ENCODE results near the gene SPANXN4. TPM values are rescaled to one million over a fixed set of nuclear protein-coding genes. Genes with fewer than 3 reads are reported as not detected.

Gene SPANXN4
- total RNA-seq, 4 donors from 2014 or later: not detected

DNA sequence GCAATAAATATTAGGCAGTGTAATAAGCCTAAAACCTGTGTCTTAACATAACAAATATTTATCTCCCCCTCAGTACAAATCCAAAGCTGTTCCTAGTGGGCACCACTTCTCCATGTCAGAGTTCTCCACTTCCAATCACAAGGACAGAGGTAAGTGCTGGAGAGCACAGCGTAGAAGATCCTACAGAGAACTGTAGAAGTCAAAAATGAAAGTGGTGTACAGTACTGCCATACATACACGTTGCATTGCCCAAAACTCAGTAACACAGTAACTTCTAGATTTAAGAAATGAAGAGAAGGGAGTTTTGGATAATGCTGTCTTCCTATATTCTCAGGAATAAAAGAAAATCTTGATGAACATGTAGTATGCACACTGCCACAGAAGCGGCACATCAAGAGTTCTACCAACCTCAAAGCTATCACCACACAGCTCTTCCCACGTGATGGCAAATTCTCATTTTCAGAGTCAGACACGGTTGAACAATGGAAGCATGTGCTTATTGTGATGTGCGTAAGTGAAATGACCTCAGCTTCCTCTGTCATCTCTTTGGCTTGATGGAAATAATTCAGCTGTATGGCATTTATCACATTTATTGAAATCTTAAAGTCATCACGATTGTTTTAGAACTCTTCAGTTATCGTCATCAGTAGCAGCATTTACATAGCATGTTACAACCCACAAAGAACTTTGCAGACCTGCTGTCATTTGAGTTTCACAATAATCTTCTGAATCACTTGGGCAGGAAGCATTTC lies 27.1 kb upstream of the SPANXN4 start:
- intact Hi-C loops (cut with DNase I; ENCODE audit: low total_unique reads): no loop called here
- WGBS, 2 donors: 69 to 75% methylated on average over 8 of the region's 8 CpGs
- TF ChIP-seq POLR2A (IDR thresholded peaks at IDR 0.05): no peak
- TF ChIP-seq, protein P1, sequence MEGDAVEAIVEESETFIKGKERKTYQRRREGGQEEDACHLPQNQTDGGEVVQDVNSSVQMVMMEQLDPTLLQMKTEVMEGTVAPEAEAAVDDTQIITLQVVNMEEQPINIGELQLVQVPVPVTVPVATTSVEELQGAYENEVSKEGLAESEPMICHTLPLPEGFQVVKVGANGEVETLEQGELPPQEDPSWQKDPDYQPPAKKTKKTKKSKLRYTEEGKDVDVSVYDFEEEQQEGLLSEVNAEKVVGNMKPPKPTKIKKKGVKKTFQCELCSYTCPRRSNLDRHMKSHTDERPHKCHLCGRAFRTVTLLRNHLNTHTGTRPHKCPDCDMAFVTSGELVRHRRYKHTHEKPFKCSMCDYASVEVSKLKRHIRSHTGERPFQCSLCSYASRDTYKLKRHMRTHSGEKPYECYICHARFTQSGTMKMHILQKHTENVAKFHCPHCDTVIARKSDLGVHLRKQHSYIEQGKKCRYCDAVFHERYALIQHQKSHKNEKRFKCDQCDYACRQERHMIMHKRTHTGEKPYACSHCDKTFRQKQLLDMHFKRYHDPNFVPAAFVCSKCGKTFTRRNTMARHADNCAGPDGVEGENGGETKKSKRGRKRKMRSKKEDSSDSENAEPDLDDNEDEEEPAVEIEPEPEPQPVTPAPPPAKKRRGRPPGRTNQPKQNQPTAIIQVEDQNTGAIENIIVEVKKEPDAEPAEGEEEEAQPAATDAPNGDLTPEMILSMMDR (IDR thresholded peaks at IDR 0.05): no peak
- no peak overlapping the region for H3K4me3 ChIP-seq (ENCODE audit: low read depth, poor library complexity, severe bottlenecking)
- DNase-seq (ENCODE audit: low spot score in 2 of 2): no peak

DNA sequence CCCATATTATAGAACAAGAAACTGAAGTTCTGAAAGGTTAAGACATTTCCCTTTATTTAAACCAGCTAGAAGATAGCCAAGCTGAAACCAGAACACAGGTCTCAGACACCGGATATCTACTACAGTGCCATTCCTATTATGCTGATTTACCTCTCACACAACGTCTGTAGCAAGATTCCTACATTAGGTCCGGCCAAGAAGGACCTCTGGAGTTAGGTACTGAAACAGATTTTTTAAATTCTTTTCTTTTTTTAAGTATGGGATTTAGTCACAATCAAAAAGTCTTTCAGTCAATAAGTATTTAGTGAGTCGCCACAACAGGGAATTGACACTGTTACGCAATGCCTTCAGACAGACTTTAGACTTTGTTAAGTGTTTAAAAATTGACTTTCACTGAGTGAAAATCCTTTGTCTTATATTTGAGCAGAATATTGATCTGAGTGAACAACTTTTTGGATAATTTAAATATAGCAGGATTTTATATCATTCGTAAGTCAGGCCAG lies 26.5 kb upstream of the SPANXN4 start:
- WGBS, 2 donors: 75 to 83% methylated on average over 6 of the region's 6 CpGs
- DNase-seq (ENCODE audit: low spot score in 2 of 2): no peak
- no peak overlapping the region for H3K4me3 ChIP-seq (ENCODE audit: low read depth, poor library complexity, severe bottlenecking)
- intact Hi-C loops (cut with DNase I; ENCODE audit: low total_unique reads): no loop called here
- TF ChIP-seq, protein P1 (IDR thresholded peaks at IDR 0.05): no peak
- TF ChIP-seq POLR2A (IDR thresholded peaks at IDR 0.05): no peak

DNA sequence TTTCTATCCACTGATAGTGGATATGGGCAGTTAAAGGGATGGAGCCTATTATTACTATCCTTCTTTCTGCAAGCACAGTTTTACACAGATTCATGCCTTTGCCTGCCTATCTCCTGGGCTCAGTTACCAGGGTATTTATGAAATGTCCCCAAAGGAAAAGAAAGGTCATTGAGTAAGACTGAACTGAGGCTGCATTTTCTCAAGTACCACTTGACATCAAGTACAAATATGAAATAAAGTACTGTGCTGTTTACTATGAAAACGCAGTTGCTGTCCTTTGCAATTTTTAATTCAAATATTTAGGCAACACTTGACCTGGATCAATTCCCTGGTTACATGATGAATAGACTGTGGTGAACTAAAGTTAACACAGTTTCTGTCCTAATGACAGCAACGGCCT lies 23.5 kb upstream of the SPANXN4 start:
- WGBS, 2 donors: 79 to 87% methylated on average over 2 of the region's 2 CpGs
- no peak for TF ChIP-seq POLR2A (IDR thresholded peaks at IDR 0.05)
- TF ChIP-seq, protein P1 (IDR thresholded peaks at IDR 0.05): no peak
- intact Hi-C loops (cut with DNase I; ENCODE audit: low total_unique reads): no loop called here
- H3K4me3 ChIP-seq (ENCODE audit: low read depth, poor library complexity, severe bottlenecking): no peak overlapping the region
- no peak for DNase-seq (ENCODE audit: low spot score in 2 of 2)

GRCh38 chrX:143017272-143017671 lies 8.5 kb upstream of the SPANXN4 start:
- intact Hi-C loops (cut with DNase I; ENCODE audit: low total_unique reads): no loop called here
- no peak overlapping the region for H3K4me3 ChIP-seq (ENCODE audit: low read depth, poor library complexity, severe bottlenecking)
- DNase-seq (ENCODE audit: low spot score in 2 of 2): no peak
- 72 to 74% methylated on average over 2 of the region's 2 CpGs for WGBS, 2 donors
- no peak for TF ChIP-seq POLR2A (IDR thresholded peaks at IDR 0.05)
- TF ChIP-seq, protein P1 (IDR thresholded peaks at IDR 0.05): no peak

DNA sequence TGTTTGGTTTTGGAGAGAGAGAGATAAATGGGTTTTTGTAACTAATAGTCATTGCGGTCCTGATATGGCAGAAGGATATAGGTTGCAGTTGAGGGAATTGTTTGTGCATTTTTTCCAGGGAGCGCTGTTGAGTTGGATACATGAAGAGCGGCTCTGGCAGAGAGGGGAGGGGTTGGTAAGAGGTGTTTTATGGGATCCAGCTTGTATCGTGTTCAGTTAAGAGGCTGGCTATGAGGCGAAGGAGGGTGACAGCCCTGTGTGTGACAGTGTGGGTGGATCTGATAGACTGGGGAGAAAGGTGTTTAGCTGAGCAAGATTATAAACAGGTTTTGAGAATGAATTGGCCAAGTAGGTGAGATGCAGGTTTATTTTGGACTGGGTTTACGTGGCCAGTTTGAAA lies 1.5 kb downstream of the SPANXN4 start:
- TF ChIP-seq POLR2A (IDR thresholded peaks at IDR 0.05): no peak
- TF ChIP-seq, protein P1 (IDR thresholded peaks at IDR 0.05): no peak
- DNase-seq (ENCODE audit: low spot score in 2 of 2): no peak
- intact Hi-C loops (cut with DNase I; ENCODE audit: low total_unique reads): no loop called here
- WGBS, 2 donors: 57 to 63% methylated on average over 6 of the region's 6 CpGs
- no peak overlapping the region for H3K4me3 ChIP-seq (ENCODE audit: low read depth, poor library complexity, severe bottlenecking)

All from lower leg skin (tissue), 4 donors.